Activated effector memory CD4-positive, alpha-beta T cell treated with anti-CD3 and anti-CD28 coated beads, Interleukin-2, amount 50 U/mL, for 16 hours (primary cell): ENCODE data around the gene SEPTIN12.
"Not testable (repeated sequence)": the region's sequence is repeated elsewhere in the genome, so short reads cannot be mapped to it uniquely, and the experiment has no call there.

Experiments
- DNase-seq: peaks from one replicate; pipeline ENCODE4 v3.0.0-alpha.2; 2020

The SEPTIN12 gene

DNA sequence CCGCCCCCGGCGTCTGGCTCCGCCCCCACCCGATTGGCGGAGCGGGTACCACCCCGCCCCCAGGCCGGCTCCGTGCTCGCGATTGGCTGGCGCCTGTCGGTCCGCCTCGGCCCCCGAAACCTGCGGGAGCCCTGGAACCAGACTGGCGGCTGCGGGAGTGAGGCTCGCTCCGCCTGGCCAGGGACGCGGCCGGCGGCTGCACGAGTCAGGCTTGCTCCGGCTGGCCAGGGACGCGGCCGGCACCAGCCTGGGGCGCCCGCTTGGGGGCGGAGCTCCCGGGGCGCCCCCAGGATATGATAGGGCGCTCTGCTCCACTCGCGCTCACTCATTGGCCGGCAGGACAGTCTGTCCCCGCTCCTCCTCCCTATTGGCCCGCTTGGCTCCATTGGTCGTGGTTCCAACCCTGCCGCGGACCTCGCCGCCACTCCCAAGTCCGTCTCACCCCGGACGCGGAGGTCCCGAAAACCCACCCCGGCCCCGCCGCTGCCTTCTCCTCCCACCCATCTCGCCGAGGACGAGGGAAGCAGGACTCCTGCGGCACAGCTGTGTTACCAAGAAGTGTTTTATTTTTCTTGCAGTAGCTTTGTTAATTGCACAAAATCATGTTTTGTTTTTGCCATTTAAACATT is 14.6 kb upstream of the SEPTIN12 start:
- DNase-seq: peak; percentile 96

DNA sequence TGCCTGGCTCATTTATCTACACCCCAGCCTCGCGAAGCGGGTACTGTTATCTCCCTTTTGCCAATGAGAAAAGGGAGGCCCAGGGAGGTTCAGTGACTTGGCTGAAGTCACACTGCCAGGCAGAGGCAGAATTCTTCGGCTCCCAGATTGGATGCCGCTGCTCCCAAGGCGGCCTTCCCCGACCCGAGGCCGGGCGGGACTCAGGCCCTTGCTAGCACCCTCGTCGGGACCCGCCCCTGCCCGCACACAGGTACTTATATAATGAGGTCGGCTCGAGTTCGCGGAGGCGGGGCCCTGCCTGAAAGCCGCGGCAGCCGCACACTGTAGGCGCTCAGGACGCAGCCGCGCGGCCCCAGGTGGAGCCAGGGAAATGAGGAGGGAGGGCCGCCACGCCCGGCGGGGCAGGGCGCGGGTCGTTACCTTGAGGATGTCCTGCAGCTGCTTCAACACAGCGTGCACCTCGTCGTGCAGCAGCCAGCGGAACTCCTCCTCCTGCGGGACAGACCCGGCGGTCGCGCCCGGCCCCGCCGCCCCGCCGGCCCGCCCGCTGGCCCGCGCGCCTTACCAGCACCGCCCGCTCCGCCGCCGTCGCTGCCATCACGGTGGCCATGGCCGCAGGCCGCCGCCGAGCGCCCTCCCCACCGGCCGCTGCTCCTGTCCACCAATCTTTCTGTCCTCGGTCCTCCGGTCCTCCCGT is 14.0 kb upstream of the SEPTIN12 start, which contains the start of gene ROGDI:
ROGDI (minus strand) TSS at position 672 of the 697 bp plus-strand sequence; CDS start at position 610, 62 bp downstream.
- peak; percentile 93 for DNase-seq

DNA sequence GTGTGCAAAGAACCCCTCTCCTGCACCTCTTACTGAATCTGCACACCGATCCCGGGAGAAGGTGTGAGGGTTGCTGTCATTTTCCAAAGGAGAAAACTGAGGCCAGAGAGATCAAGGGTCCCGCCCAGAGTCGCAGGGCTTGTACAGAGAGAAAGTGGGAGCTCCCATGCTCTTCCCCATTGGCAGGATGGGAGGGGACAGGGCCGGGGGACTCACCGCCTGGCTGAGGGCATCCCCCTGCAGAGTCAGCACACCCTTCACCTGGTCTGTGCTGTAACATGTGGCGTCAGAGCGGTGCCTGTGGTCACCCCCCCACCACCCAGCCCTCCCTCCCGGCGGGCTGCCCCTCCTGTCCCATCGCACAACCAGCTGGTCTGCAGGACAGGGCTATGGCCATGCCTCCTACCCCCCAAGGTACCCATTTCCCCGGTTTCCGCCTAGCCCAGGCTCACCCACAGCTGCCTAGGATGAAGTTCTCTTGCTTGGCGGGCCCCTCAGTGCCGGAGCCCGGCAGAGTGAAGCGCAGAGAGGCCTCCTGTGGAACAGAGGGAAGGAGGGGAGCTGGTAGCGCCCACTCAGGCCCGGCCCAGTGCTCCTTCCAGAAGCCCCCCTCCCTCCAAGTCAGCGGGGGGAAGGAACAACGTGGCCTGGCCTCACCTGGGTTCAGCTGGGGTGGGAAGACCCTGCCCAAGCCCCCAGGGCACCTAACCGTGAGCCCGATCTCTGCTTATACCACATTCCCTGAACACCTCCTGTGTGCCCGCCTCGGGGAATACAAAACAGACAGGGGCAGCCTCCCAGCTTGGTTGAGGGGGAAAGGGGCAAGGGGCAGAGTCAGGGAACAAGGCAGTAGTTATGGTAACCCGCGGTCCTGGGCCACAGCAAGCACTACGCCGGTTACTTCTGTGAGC is 13.2 kb upstream of the SEPTIN12 start:
- DNase-seq: no peak

DNA sequence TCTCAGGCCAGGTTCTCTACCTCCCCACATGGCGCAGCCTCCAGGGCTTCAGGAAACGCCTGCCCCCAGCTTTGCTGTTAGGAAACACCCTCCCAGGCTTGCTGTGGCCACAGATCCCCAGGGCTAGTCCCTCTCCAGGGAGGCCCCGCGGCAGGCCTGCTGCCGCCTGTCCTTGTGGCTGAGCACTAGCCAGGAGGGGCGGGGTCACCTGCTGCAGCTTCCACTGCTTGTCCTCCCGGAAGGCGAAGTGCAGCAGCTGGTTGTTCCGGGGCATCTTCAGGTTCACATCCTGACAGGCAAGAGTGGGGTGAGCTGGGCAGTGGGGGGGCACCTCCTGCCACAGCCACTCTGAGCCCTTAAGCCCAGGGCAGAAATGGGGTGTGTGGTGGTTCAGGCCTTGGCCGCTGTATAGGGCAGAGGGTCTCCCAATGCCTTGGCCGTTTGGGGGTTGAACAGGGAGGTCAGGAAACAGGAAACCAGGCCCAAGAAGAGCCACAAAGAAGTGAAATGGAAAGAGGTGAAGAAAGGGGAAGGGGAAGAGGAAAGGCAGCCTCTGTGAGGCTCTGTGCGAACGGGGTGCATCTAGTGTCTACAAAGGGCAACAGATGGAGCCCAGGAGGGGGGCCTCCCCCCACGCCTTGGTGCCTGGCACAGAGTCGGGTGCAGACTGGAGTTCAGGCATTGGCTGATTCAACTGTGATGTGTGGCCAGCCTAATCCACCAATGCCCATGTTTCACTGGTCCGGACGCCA is 12.3 kb upstream of the SEPTIN12 start:
- no peak for DNase-seq

DNA sequence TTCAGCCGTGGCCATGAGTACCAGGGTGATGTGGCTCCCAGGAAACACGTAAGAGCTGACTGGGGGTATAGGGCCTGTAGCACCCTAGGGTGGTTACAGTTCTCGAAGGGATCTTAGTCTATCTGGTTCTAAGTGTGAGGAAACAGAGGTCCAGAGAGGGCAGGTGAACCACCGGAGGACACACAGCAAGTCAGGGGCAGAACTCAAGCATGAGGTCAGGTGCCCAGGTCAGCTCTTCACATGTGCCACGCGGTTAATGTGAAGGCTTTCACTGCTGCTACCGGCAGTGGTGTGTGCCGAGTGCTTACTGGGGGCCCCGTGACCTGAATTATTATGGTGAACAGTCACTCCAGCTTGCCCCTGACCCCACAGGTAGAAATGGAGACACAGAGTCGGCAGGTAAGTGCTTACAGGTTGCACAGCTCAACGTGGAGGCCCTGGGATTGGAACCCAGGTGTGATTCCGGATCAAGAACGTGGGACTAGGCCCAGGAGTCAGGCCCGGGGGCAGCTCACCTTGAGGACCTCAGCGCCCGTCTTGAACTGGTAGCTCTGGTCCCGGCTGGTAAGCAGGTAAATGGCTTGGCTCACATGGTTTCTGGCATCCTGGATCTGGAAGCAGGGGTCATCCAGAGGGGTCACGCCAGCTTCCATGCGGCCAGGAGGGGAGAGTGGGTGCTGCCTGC is 11.2 kb upstream of the SEPTIN12 start:
- DNase-seq: no peak

DNA sequence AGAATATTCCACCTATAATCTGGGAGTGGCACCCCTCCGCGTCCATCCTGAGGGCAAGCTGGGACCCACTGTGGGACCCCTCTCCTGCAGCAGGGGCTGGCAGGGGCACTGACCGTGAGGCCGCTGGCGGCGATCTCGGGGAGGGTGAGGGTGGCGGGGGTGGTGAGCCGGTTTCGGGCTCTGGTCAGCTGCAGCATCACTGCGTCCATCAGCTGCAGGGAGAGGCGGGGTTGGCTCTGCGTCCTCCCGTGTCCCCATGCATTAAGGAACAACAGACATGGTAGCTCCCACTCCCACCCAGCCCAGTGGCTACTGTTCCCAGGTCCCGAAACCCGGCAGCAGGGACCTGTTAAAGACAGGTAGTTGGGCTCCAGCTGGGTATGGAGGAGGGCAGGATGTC is 10.3 kb upstream of the SEPTIN12 start:
- DNase-seq: no peak

DNA sequence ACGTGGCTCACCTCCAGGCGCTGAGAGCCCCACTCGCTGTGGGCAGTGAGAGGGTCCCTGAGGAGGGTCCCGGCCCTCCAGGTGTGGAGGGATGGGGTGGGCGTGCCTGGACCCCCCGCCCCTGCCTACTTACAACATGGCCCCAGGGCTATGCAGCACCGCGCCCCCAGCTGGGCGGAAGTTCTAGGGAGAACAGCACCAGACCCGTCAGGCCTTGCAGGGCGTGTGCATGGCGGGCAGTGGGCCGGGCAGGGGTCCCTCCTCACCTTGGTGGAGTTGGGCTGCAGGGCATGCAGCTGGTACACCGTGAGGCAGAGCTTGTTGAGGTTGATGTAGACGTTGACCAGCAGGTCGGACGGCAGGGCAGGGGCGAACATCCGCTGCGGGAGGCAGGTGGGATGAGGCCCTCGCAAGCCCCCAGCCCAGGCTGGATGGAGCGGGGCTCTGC is 9.7 kb upstream of the SEPTIN12 start:
- DNase-seq: no peak

DNA sequence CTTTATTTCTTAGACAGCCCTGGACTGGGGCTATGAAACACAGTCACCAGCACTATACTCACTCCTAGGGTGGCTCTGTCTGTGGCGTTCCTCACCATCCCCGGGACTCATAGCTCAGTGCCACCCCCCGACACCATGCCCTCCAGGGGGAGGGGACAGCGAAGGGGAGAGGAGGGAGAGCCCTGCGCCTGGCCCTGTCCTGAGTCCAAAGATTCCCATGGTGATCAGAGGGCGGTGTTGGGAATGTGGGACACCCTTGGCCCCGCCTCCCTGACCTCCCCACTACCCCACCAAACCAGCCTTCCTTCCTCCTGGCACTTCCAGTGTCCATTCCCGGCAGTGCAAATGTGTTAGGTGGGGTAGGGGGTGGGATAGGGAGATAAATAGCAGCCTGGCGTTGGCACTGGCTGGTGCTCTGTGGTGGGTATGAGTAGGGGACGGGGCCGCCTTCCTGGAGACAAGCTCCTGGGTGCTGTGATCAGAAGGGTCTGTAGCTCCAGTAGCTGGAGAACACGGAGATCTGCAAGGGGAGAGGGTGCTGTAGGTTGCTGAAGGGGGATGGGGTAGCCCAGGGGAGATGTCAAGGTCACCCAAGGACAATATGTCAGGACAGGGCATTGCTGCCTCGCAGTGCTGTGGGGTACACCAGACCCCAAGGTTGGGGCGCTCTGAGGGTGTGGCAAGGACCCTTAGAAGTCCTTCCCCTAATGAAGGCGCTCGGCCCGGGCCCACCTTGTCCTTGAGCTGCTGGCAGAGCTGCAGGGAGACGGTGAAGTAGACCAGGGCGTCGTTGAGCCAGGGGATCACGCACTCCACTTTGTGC is 9.0 kb upstream of the SEPTIN12 start:
- DNase-seq: no peak

DNA sequence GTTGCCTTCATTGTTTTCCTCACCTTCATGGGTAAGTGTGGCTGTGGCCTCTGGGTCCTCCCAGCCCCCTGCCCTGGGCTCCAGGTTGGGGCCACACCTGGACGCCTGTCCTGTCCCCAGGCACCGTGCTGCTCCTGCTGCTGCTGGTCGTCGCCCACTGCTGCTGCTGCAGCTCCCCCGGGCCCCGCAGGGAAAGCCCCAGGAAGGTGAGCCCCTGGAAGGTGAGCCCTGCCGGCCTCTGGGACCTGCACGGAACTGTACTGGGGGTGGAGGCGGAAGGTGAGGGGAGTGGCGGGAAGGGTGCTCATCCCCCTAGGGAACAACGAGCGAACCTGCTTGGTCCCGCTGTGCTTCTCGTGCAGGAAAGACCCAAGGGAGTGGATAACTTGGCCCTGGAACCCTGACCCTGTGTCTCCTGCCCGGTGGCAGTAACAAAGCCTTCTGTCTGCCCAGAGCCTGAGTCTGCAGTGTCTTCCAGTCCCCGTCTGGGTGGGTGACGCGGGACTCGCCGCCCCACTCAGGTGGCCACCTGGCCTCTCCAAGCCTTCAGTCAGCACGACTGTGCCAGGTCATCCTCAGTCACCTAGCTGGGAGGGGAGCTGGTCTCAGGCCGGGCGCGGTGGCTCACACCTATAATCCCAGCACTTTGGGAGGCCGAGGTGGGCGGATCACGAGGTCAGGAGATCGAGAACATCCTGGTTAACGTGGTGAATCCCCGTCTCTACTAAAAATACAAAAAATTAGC is 7.9 kb upstream of the SEPTIN12 start:
- no peak for DNase-seq

DNA sequence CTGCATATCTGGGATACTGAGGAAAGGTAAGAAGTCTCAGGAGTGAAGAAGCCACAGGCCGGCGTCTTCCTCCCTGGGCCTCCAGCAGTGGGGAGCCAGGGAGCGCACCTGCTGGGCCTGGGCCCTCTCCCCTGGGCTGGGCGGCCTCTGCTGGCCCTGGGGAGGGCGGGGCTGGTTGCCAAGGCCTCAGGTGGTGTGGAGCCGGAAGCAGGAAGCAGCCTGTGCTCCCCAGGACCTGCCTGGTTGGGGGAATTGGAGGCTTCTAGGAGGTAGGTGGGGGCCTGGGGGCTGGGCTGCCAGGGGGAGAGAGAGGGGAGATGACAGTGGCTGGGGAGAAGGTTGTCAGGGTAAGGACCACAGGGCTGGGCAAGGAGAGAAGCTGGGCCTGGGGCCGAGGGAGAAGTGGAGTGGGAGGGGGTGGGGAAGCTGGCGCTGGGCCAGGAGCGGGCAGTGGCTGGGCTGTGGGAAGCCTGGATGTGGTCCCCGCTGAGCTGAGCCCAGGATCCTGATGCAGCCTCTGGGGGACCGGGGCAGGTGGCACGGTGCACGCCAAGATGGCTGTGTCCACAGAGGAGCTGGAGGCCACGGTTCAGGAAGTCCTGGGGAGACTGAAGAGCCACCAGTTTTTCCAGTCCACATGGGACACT is 7.2 kb upstream of the SEPTIN12 start, which contains the start of gene SMIM22:
SMIM22 (plus strand) TSS at position 189 of the 647 bp plus-strand sequence; CDS start at position 555, 366 bp downstream.
- DNase-seq: no peak

DNA sequence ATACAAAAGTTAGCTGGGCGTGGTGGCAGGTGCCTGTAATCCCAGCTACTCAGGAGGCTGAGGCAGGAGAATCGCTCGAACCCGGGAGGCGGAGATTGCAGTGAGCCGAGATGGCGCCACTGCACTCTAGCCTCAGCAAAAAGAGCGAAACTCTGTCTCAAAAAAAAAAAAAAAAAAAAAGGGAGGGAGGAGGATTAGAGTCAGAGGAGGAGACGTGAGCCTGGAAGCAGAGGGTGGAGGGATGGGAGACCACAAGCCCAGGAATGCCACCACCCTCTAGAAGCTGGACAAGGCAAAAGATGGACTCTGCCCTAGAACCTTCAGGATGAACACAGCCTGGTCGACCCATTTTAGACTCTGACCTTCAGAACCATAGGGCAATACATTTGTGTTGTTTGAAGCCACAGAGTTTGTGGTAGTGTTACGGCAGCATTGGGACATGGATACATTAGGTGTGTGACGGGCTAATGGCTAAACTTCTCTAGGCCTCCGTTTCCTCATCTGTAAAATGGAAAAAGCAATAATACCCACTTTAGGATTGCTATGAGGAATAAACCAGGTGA is 4.9 kb upstream of the SEPTIN12 start:
- no peak for DNase-seq

DNA sequence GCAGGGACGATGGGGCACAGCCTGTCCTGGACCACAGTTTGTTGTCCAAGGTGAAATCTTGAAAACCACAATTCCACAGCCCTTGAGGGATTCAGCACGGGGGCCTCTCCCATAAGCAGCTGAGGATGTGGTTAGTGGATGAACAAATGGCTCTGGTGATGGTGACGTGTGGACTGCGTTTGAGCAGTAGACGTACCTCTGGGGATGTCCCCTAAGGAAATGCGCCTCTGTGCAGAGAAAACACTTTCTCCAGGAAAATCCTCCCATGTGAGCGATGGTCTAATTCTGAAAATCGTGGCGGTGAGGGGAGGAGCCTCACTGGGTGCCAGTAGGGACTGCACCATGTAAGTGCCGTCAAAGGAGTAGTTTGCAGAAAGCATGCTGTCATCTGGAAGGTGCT is 2.7 kb upstream of the SEPTIN12 start:
- no peak for DNase-seq

DNA sequence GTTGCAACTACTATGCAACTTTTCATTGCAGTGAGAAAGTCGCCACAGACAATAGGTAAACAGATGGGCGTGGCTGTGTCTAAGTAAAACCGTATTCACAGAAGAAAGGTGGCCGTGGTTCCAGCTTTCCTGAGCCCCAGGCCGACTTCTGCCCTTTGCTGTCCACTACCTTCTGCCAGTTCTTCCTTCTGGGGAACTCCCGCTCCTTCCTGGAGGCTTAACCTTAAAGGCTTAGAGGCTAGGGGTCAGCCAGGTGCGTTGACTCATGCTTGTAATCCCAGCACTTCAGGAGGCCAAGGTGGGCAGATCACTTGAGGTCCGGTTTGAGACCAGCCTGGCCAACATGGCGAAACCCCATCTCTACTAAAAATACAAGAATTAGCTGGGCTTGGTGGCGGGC is 2.1 kb upstream of the SEPTIN12 start:
- no peak for DNase-seq

DNA sequence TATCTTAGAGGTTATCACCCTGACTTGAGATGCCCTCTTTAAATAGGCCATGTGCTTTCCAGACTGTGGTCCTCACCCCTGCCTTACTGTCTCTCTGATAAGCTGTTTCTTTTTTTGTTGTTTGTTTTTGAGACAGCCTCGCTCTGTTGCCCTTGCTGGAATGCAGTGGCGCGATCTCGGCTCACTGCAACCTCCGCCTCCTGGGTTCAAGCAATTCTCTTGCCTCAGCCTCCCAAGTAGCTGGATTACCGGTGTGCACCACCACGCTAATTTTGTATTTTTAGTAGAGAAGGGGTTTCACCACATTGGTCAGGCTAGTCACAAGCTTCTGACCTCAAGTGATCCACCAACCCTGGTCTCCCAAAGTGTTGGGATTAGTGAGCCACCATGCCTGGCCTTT is 765 bp upstream of the SEPTIN12 start:
- DNase-seq: no peak

DNA sequence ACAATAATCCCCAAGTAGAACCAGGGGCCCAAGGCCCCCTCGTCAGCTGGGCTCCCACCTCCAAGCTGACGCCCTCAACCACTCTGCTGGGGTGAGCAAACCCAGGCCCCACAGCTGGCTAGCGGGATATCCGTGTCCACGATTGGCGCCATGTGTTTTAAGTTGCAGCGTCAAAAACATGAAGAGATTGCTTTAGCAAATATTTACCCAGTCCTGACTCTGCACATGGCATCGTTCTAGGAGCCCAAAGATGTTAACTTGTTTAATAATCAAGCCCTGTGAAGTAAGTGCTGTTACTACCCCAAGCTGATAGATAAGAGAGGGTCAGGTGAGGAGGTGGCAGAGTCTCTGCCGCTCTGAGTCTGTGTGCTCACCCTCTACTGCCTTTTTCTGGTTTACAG is 344 bp upstream of the SEPTIN12 start:
- DNase-seq: no peak

DNA sequence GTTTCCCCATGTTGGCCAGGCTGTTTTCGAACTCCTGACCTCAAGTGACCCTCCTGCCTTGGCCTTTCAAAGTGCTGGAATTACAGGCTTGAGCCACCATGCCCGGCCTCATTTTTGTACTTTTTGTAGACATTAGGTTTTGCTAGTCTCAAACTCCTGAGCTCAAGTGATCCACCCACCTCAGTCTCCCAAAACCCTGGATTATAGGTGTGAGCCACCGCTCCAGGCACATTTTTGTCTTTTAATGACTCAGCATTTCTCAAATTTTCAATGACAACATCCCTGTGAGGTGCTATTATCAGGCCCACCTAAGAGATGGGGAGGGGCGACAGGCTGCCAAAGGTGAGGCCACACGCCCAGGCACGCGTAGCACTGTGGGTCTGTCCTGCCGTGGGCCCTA is 1.1 kb downstream of the SEPTIN12 start:
- no peak for DNase-seq

DNA sequence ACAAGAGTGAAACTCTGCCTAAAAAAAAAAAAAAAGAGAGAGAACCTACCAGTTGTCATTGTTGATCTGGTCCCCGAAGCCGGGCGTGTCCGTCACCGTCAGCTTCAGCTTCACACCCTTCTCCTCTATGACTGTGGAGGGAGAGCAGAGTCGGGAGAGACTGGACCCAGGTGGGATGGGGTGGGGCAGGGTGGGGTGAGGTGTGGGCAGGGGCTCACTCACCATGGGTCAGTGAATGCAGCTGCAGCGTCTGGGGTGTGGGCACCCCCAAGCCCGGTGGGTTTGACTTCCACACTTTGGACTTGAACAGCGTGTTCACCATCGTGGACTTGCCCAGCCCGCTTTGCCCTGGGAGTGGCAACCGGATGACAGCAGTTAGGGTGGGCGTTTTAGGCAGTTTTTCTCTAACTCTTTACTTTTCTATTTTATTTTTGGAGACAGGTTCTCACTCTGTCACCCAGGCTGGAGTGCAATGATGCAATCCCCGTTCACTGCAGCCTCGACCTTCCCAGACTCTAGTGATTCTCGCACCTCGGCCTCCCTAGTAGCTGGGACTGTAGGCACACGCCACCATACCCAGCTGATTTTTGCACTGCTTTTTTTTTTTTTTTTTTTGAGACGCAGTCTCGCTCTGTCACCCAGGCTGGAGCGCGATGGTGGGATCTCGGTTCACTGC is 2.2 kb downstream of the SEPTIN12 start:
- DNase-seq: no peak

DNA sequence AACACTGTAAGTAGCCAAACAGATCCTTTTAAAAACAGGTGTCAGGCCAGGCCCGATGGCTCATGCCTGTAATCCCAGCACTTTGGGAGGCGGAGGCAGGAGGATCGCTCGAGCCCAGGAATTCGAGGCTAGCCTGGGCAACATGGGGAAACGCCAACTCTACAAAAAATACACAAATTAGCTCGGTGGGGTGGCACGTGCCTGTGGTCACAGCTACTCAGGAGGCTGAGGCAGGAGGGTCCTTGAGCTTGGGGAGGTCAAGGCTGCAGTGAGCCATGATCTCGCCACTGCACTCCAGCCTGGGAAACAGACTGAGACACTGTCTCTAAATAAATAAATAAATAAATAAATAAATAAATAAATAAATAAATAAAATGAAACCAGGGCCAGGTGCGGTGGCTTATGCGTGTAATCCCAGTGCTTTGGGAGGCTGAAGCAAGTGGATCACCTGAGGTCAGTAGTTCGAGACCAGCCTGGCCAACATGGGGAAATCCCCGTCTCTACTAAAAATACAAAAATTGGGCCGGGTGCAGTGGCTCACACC is 3.6 kb downstream of the SEPTIN12 start:
- not testable (repeated sequence) for DNase-seq

DNA sequence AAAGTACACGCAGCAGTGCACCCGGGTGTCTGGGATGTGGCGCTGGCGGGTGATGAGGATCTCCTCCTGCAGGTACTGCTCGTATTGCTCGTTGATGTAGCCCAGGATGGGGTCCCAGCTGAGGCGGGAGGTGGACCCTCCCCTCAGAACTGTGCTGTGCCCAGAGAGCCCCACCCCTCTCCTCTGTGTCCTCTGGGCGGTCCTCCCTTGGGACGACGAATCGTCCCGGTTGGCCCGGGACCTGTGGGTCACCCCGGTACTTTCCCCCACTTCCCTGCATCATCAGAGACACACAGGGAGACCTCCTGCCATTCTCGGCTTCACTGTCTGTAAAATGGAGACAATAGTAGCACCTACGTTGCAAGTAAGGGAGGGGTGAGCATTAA is 4.2 kb downstream of the SEPTIN12 start:
- DNase-seq: no peak
